ENCODE results near the gene HGD. TPM values are rescaled to one million over a fixed set of nuclear protein-coding genes. Genes with fewer than 3 reads are reported as not detected.

HGD gene
- total and polyA plus RNA-seq, 2 donors (not counting 3 experiments of a cell fraction or from before 2014, with no cell fraction given), result 0.18 to 0.22 TPM

DNA sequence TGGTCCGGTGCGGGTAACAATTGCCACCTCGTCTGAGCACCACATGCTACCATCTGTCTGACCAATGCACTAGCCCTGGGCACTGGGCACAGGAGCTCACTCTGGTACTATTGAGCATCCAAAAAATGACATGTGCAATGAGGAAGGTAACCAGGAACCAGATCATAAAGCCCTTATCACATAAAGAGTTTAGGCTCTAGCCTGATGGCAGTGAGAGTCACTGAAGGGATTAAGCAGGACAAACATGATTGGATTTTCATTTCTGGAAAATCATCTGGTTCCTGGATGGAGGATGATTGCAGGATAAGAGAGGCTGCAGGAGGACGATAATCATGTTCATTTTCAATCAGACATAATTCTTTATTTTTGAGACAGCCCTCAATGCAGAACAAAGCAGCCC, 73.5 kb downstream of the HGD start:
- Histone ChIP-seq H3K4me2 (ENCODE audit: insufficient read depth, low read length) (no peak overlapping the region), H3K79me2 (ENCODE audit: control insufficient read depth, insufficient read depth, low read length) (no peaks in the 10 kb centered on the region), H3K27ac (ENCODE audit: insufficient read depth, low read depth, low read length) (no peak overlapping the region), H3K9me1 (replicated peaks; ENCODE audit: control insufficient read depth, extremely low read depth, insufficient read depth, low read length) (no peaks in the 10 kb centered on the region), H3K27me3 (ENCODE audit: control insufficient read depth in 2 of 2, insufficient read depth in 2 of 2, low read length in 2 of 2) (no peaks in the 10 kb centered on the region), H3K4me3 (replicated peaks in 1 of 3; ENCODE audit: insufficient read depth in 1 of 3, low read depth in 1 of 3, low read length in 3 of 3) (no peak overlapping the region), H3K36me3 (ENCODE audit: control insufficient read depth in 2 of 2, extremely low read depth in 1 of 2, insufficient read depth in 2 of 2, low read length in 2 of 2) (no peaks in the 10 kb centered on the region), H2AFZ (ENCODE audit: low read depth, low read length) (no peak overlapping the region), H3K9ac (replicated peaks; ENCODE audit: extremely low read depth, insufficient read depth, low read length) (no peak overlapping the region), H3K4me1 (ENCODE audit: control insufficient read depth, extremely low read depth, insufficient read depth, low read length) (no peaks in the 10 kb centered on the region), H3K9me3 (replicated peaks; ENCODE audit: control insufficient read depth, insufficient read depth, low read length) (no peaks in the 10 kb centered on the region), H4K20me1 (replicated peaks; ENCODE audit: control insufficient read depth, extremely low read depth, insufficient read depth, low read length) (no peaks in the 10 kb centered on the region)
- CTCF ChIA-PET, result no interaction called here
- no TSS peak for BruUV-seq (replicated peaks)
- POLR2A ChIA-PET, result no interaction called here
- no peak for DNase-seq (ENCODE audit: low read depth, low spot score)
- intact Hi-C loops (cut with micrococcal nuclease) (no loop called here), dilution Hi-C loops (cut with MboI; ENCODE audit: extremely low pct_ligation_motif_present, low sequenced_read_pairs) (no loop called here)
- TF ChIP-seq POLR2AphosphoS5 (IDR thresholded peaks at IDR 0.05; ENCODE audit: insufficient read depth, low read depth, low read length), result no peak
- TF ChIP-seq MYC (IDR thresholded peaks at IDR 0.05; ENCODE audit: low read depth, low read length), result no peak
- TF ChIP-seq GATA2 (IDR thresholded peaks at IDR 0.05; ENCODE audit: insufficient read depth, insufficient read length, low read depth, low read length), result no peak
- no peak for TF ChIP-seq FOS (IDR thresholded peaks at IDR 0.05; ENCODE audit: borderline replicate concordance, insufficient read depth, low read length)
- TF ChIP-seq, protein P1, sequence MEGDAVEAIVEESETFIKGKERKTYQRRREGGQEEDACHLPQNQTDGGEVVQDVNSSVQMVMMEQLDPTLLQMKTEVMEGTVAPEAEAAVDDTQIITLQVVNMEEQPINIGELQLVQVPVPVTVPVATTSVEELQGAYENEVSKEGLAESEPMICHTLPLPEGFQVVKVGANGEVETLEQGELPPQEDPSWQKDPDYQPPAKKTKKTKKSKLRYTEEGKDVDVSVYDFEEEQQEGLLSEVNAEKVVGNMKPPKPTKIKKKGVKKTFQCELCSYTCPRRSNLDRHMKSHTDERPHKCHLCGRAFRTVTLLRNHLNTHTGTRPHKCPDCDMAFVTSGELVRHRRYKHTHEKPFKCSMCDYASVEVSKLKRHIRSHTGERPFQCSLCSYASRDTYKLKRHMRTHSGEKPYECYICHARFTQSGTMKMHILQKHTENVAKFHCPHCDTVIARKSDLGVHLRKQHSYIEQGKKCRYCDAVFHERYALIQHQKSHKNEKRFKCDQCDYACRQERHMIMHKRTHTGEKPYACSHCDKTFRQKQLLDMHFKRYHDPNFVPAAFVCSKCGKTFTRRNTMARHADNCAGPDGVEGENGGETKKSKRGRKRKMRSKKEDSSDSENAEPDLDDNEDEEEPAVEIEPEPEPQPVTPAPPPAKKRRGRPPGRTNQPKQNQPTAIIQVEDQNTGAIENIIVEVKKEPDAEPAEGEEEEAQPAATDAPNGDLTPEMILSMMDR (IDR thresholded peaks at IDR 0.05; ENCODE audit: extremely low read depth in 1 of 2, insufficient read depth in 1 of 2, low read depth in 1 of 2, low read length in 2 of 2), result no peak
- no peak for TF ChIP-seq POLR2A (IDR thresholded peaks at IDR 0.05; ENCODE audit: low read depth, low read length)
- TF ChIP-seq JUN (IDR thresholded peaks at IDR 0.05; ENCODE audit: borderline replicate concordance, insufficient read depth, insufficient read length, low read depth), result no peak
- TF ChIP-seq EZH2 (IDR thresholded peaks at IDR 0.05; ENCODE audit: borderline replicate concordance, low read depth, low read length, severe bottlenecking), result no peak
- TF ChIP-seq, protein P2, sequence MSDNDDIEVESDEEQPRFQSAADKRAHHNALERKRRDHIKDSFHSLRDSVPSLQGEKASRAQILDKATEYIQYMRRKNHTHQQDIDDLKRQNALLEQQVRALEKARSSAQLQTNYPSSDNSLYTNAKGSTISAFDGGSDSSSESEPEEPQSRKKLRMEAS (IDR thresholded peaks at IDR 0.05; ENCODE audit: insufficient read depth, insufficient read length), result no peak
- no peak for FAIRE-seq
